Measurements from ENCODE around the gene CFAP70.

The CFAP70 gene

GRCh38 chr10:73218431-73219191 is 140.1 kb downstream of the CFAP70 start:
- DNase-seq (ENCODE audit: low read depth in 1 of 2, low spot score in 1 of 2): no peak

DNA sequence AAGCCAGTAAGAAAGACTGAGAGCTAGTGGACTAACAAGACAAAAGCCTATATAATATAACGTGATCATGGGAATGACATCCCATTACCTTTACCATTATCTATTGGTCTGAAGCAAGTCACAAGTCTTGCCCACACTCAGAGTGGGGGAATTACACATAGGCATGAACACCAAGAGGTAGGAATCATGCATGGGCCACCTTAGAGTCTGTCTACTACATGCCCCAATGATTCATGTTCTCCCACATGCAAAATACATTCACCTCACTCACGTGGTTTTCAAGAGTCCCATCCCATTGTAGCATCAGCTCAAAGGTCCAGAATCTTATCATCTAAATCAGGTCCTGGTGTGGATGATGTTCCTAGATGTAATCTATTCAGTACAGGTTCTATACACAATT is 141.0 kb downstream of the CFAP70 start:
- no peak for DNase-seq (ENCODE audit: low read depth in 1 of 2, low spot score in 1 of 2)

GRCh38 chr10:73215749-73216148 is 142.9 kb downstream of the CFAP70 start:
- DNase-seq (ENCODE audit: low read depth in 1 of 2, low spot score in 1 of 2): no peak

- DNase-seq (ENCODE audit: low read depth in 1 of 2, low spot score in 1 of 2): no peak
These were observed 147.4 kb downstream of the CFAP70 start for GRCh38 chr10:73211106-73211811.

DNA sequence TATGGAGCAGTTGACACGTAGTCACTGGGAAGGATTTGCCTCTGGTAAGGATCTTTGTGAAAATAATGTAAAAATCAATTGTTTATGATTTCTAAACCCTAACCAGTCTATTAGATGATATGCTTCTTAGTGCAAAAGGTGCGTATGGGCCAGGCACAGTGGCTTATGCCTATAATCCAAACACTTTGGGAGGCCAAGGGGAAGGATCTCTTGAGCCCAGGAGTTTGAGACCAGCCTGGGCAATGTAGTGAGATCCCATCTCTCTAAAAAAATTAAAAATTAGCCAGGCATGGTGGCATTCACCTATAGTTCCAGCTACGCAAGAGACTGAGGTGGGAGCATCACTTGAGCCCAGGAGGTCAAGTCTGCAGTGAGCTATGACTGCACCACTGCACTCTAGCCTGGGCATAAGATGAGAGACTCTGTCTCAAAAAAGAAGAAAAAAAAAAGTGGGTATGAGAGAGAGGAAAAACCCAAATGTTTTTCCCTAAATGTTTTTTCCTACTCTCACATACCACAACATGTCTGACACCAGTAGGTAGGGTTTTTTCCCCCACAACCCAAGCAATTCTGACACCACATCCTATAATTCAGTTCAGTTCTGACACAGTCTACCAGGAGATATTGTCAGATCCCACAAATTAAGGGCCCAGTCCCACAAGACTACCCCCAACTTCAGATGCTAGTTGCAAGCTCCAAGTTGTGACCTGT is 148.1 kb downstream of the CFAP70 start:
- DNase-seq (ENCODE audit: low read depth in 1 of 2, low spot score in 1 of 2): no peak

GRCh38 chr10:73209705-73210104 is 149.0 kb downstream of the CFAP70 start:
- DNase-seq (ENCODE audit: low read depth in 1 of 2, low spot score in 1 of 2): no peak

GRCh38 chr10:73207883-73208282 is 150.8 kb downstream of the CFAP70 start:
- DNase-seq (ENCODE audit: low read depth in 1 of 2, low spot score in 1 of 2): no peak

GRCh38 chr10:73206385-73206784 is 152.3 kb downstream of the CFAP70 start:
- DNase-seq (ENCODE audit: low read depth in 1 of 2, low spot score in 1 of 2): no peak

GRCh38 chr10:73205890-73206289 is 152.8 kb downstream of the CFAP70 start:
- DNase-seq (ENCODE audit: low read depth in 1 of 2, low spot score in 1 of 2): no peak

GRCh38 chr10:73205081-73205480 is 153.6 kb downstream of the CFAP70 start:
- no peak for DNase-seq (ENCODE audit: low read depth in 1 of 2, low spot score in 1 of 2)
